ENCODE results near the gene PTPRU. TPM values are rescaled to one million over a fixed set of nuclear protein-coding genes. Genes with fewer than 3 reads are reported as not detected.

Gene PTPRU
- polyA plus RNA-seq, 1 of the 3 experiments (the other 2 are of a cell fraction): 3.5 TPM

GRCh38 chr1:29210278-29211085 lies 25.8 kb upstream of the PTPRU start:
- CTCF ChIA-PET: interaction anchor here (1.7 kb wide), 1 partner anchor 8 kb away, joined by 5 read pairs; no protein-coding TSS in a partner anchor
- Histone ChIP-seq H3F3A (replicated peaks; ENCODE audit: insufficient read depth) (peaks cover 3% of the 10 kb centered on the region), H3K36me3 (replicated peaks in 1 of 2; ENCODE audit: control insufficient read depth in 1 of 2, insufficient read depth in 2 of 2, low read length in 1 of 2) (peaks cover 28 to 30% of the 10 kb centered on the region in 2 experiments), H3K4me1 (ENCODE audit: control insufficient read depth in 1 of 2, insufficient read depth in 2 of 2, low read depth in 1 of 2, low read length in 1 of 2) (peaks cover 0 to 8% of the 10 kb centered on the region in 2 experiments; a peak in 2 of 4 replicates), H3K9me3 (no peaks in the 10 kb centered on the region), H3K27me3 (ENCODE audit: insufficient read depth) (no peaks in the 10 kb centered on the region), H3K27ac (ENCODE audit: low read depth in 2 of 2, low read length in 1 of 2) (no peak overlapping the region), H3K4me3 (ENCODE audit: low read depth in 2 of 2, low read length in 1 of 2) (no peak overlapping the region), H3K9me2 (no peaks in the 10 kb centered on the region), H3K4me2 (no peak overlapping the region), H3K9ac (no peak overlapping the region), H2AFZ (ENCODE audit: low read depth) (no peak overlapping the region), H4K20me1 (ENCODE audit: insufficient read depth) (no peaks in the 10 kb centered on the region), H3K79me2 (ENCODE audit: insufficient read depth) (no peaks in the 10 kb centered on the region)
- POLR2A ChIA-PET: no interaction called here
- DNase-seq: no peak
- WGBS (ENCODE audit: low lambda C conversion rate): 94% methylated on average over 7 of the region's 7 CpGs
- no peak for TF ChIP-seq MEF2A (IDR thresholded peaks at IDR 0.05; ENCODE audit: borderline replicate concordance, low read depth)
- TF ChIP-seq EZH2phosphoT487 (IDR thresholded peaks at IDR 0.05; ENCODE audit: borderline replicate concordance, low read depth): no peak
- TF ChIP-seq POLR2AphosphoS5 (IDR thresholded peaks at IDR 0.05; ENCODE audit: low read depth, low read length): no peak
- no peak for TF ChIP-seq CHD2 (IDR thresholded peaks at IDR 0.05; ENCODE audit: low read length, partially characterized antibody)
- TF ChIP-seq YY1 (IDR thresholded peaks at IDR 0.05; ENCODE audit: low read depth): no peak
- no peak for TF ChIP-seq GATA2 (CRISPR knock-in tag; IDR thresholded peaks at IDR 0.05)
- no peak for TF ChIP-seq MXI1 (IDR thresholded peaks at IDR 0.05; ENCODE audit: low read depth, low read length)
- no peak for TF ChIP-seq MAX (IDR thresholded peaks at IDR 0.05; ENCODE audit: low read depth)
- no peak for TF ChIP-seq RFX5 (IDR thresholded peaks at IDR 0.05; ENCODE audit: low read length)
- TF ChIP-seq GABPA (IDR thresholded peaks at IDR 0.05; ENCODE audit: low read depth): no peak
- no peak for TF ChIP-seq RAD21 (IDR thresholded peaks at IDR 0.05; ENCODE audit: low read length)
- no peak for TF ChIP-seq TCF12 (IDR thresholded peaks at IDR 0.05)
- no peak for TF ChIP-seq CTCF (IDR thresholded peaks at IDR 0.05)
- TF ChIP-seq FOXJ3 (CRISPR knock-in tag; IDR thresholded peaks at IDR 0.05): no peak
- no peak for TF ChIP-seq FOXM1 (IDR thresholded peaks at IDR 0.05; ENCODE audit: low read depth)
- no peak for TF ChIP-seq TEAD4 (IDR thresholded peaks at IDR 0.05; ENCODE audit: borderline replicate concordance, insufficient read depth)
- no peak for TF ChIP-seq ZBTB33 (IDR thresholded peaks at IDR 0.05; ENCODE audit: borderline replicate concordance, low read depth)

Measured in SK-N-SH (cell line).